OCI-LY7 (cell line): Measurements from ENCODE around the gene PLAAT3.

Experiments
- CTCF ChIP-seq: fragments of 200-600 bp; sonication (generic); conservative IDR thresholded peaks from 2 replicates; pipeline ENCODE4 v1.5.1; 2014; ENCODE audit warnings: mild to moderate bottlenecking, antibody characterized with exemption, low read length, moderate library complexity, mixed read lengths
- EZH2phosphoT487 ChIP-seq: fragments of 200-600 bp; sonication (generic); IDR thresholded peaks from 2 replicates; pipeline ENCODE4 v1.6.1; 2018; ENCODE audit warnings: low read depth, borderline replicate concordance, mild to moderate bottlenecking, mixed run types, antibody characterized with exemption, low read length, moderate library complexity, mixed read lengths

- TF ChIP-seq CTCF (no peak), EZH2phosphoT487 (no peak)
Observed at GRCh38 chr11:63552921-63553320, 61.3 kb downstream of the PLAAT3 start.
